SIG-M5 (cell line): ENCODE data around the gene CCSER1.
"Not testable (repeated sequence)": the region's sequence is repeated elsewhere in the genome, so short reads cannot be mapped to it uniquely, and the experiment has no call there.

Source experiments
- DNase-seq: peaks from one replicate; lab custom pipeline; 2025; lab: John Stamatoyannopoulos, UW

CCSER1 gene

GRCh38 chr4:91284480-91284879 lies 1157.3 kb downstream of the CCSER1 start:
- no peak for DNase-seq

- no peak for DNase-seq
Measured at GRCh38 chr4:91285487-91285886, 1158.3 kb downstream of the CCSER1 start.

GRCh38 chr4:91288702-91289311 lies 1161.6 kb downstream of the CCSER1 start:
- no peak for DNase-seq

GRCh38 chr4:91298156-91298700 lies 1171.0 kb downstream of the CCSER1 start:
- no peak for DNase-seq

GRCh38 chr4:91298824-91299223 lies 1171.6 kb downstream of the CCSER1 start:
- DNase-seq = no peak

- DNase-seq = no peak
Measured at GRCh38 chr4:91302120-91302519, 1174.9 kb downstream of the CCSER1 start.

- DNase-seq = no peak
Measured at GRCh38 chr4:91304292-91304691, 1177.1 kb downstream of the CCSER1 start.

- no peak for DNase-seq
Measured at GRCh38 chr4:91317434-91317833, 1190.2 kb downstream of the CCSER1 start.

- no peak for DNase-seq
Measured at GRCh38 chr4:91319556-91320268, 1192.5 kb downstream of the CCSER1 start.

- no peak for DNase-seq
Measured at GRCh38 chr4:91322961-91323360, 1195.8 kb downstream of the CCSER1 start.

GRCh38 chr4:91325495-91325894 lies 1198.3 kb downstream of the CCSER1 start:
- DNase-seq = no peak

GRCh38 chr4:91326167-91326566 lies 1199.0 kb downstream of the CCSER1 start:
- DNase-seq = not testable (repeated sequence)

GRCh38 chr4:91330555-91331137 lies 1203.5 kb downstream of the CCSER1 start:
- DNase-seq = no peak

GRCh38 chr4:91340822-91341221 lies 1213.6 kb downstream of the CCSER1 start:
- no peak for DNase-seq

- no peak for DNase-seq
Measured at GRCh38 chr4:91345632-91346031, 1218.4 kb downstream of the CCSER1 start.

GRCh38 chr4:91356496-91356895 lies 1229.3 kb downstream of the CCSER1 start:
- DNase-seq = not testable (repeated sequence)

GRCh38 chr4:91358016-91358415 lies 1230.8 kb downstream of the CCSER1 start:
- not testable (repeated sequence) for DNase-seq

GRCh38 chr4:91358621-91359020 lies 1231.4 kb downstream of the CCSER1 start:
- DNase-seq = not testable (repeated sequence)

- DNase-seq = no peak
Measured at GRCh38 chr4:91359041-91360031, 1232.1 kb downstream of the CCSER1 start.

GRCh38 chr4:91362125-91362524 lies 1234.9 kb downstream of the CCSER1 start:
- DNase-seq = no peak

GRCh38 chr4:91366554-91366953 lies 1239.4 kb downstream of the CCSER1 start:
- DNase-seq = no peak

- DNase-seq = no peak
Measured at GRCh38 chr4:91369116-91369515, 1241.9 kb downstream of the CCSER1 start.
